ENCODE data around the gene SORCS2.

The SORCS2 gene

GRCh38 chr4:7698584-7698983, 506.2 kb downstream of the SORCS2 start:
- TF ChIP-seq CTCF (conservative IDR thresholded peaks at IDR 0.05; ENCODE audit: low read depth): no peak
- ChIA-PET POLR2A (ENCODE audit: low non-redundant PET) (no interaction called here), CTCF (no interaction called here)
- H3K27ac ChIP-seq: peak overlapping the region; percentile 59
- no peak for DNase-seq (ENCODE audit: low spot score)

GRCh38 chr4:7699031-7699430, 506.7 kb downstream of the SORCS2 start:
- peak overlapping the region; percentile 59 for H3K27ac ChIP-seq
- POLR2A ChIA-PET (ENCODE audit: low non-redundant PET): no interaction called here
- TF ChIP-seq CTCF (conservative IDR thresholded peaks at IDR 0.05; ENCODE audit: low read depth): no peak
- no peak for DNase-seq (ENCODE audit: low spot score)
- CTCF ChIA-PET: no interaction called here

- H3K27ac ChIP-seq: peak overlapping the region; percentile 59
- no peak for DNase-seq (ENCODE audit: low spot score)
- POLR2A ChIA-PET (ENCODE audit: low non-redundant PET): no interaction called here
- CTCF ChIA-PET: no interaction called here
- no peak for TF ChIP-seq CTCF (conservative IDR thresholded peaks at IDR 0.05; ENCODE audit: low read depth)
Measured at GRCh38 chr4:7699825-7700224, 507.5 kb downstream of the SORCS2 start.

- ChIA-PET CTCF (no interaction called here), POLR2A (ENCODE audit: low non-redundant PET) (no interaction called here)
- TF ChIP-seq CTCF (conservative IDR thresholded peaks at IDR 0.05; ENCODE audit: low read depth): no peak
- H3K27ac ChIP-seq: no peak overlapping the region
- no peak for DNase-seq (ENCODE audit: low spot score)
Measured at GRCh38 chr4:7700665-7701064, 508.3 kb downstream of the SORCS2 start.

GRCh38 chr4:7701866-7702649, 509.7 kb downstream of the SORCS2 start:
- DNase-seq (ENCODE audit: low spot score): no peak
- POLR2A ChIA-PET (ENCODE audit: low non-redundant PET): no interaction called here
- peak overlapping the region; percentile 30 for H3K27ac ChIP-seq
- CTCF ChIA-PET: no interaction called here
- no peak for TF ChIP-seq CTCF (conservative IDR thresholded peaks at IDR 0.05; ENCODE audit: low read depth)

- no peak for DNase-seq (ENCODE audit: low spot score)
- CTCF ChIA-PET: no interaction called here
- H3K27ac ChIP-seq: no peak overlapping the region
- TF ChIP-seq CTCF (conservative IDR thresholded peaks at IDR 0.05; ENCODE audit: low read depth): no peak
- POLR2A ChIA-PET (ENCODE audit: low non-redundant PET): no interaction called here
Measured at GRCh38 chr4:7703688-7704087, 511.4 kb downstream of the SORCS2 start.

All from RWPE1 (cell line).